Activated B cell treated with CpG ODN at 0.5 μM for 24 hours (primary cell): Measurements from ENCODE around the gene RHOT2. TPM values are rescaled to one million over a fixed set of nuclear protein-coding genes. Genes with fewer than 3 reads are reported as not detected.

Source experiments
- ATAC-seq: fragments of 200-7000 bp; cut with Tn5 transposase; one replicate; pipeline ENCODE4 v1.10.0; 2021; ENCODE audit warnings: low read depth, mild to moderate bottlenecking, moderate library complexity
- CTCF ChIA-PET: fragments of 350-600 bp; sonication (Branson Sonifier 250); formaldehyde crosslinking; loops from one replicate; lab custom pipeline; 2021; ENCODE audit warnings: antibody characterized with exemption; lab: Charles Lee
- POLR2A ChIA-PET: fragments of 350-600 bp; sonication (Branson Sonifier 250); formaldehyde crosslinking; loops from one replicate; lab custom pipeline; 2021; ENCODE audit warnings: antibody characterized with exemption; lab: Charles Lee
- DNase-seq: peaks from one replicate; pipeline ENCODE4 v3.0.0; 2022
- H3K27ac Mint-ChIP-seq: one replicate; pipeline ENCODE4 v1.8.0; 2020; ENCODE audit warnings: mixed read lengths
- H3K27me3 Mint-ChIP-seq: one replicate; pipeline ENCODE4 v1.8.0; 2021; ENCODE audit warnings: mixed read lengths
- H3K36me3 Mint-ChIP-seq: one replicate; pipeline ENCODE4 v1.8.0; 2021; ENCODE audit warnings: low read depth, mixed read lengths
- H3K4me1 Mint-ChIP-seq: one replicate; pipeline ENCODE4 v1.8.0; 2021; ENCODE audit warnings: mixed read lengths
- H3K4me3 Mint-ChIP-seq: one replicate; pipeline ENCODE4 v1.8.0; 2020; ENCODE audit warnings: mild to moderate bottlenecking, mixed read lengths
- H3K9me3 Mint-ChIP-seq: one replicate; pipeline ENCODE4 v1.8.0; 2020; ENCODE audit warnings: mixed read lengths
- intact Hi-C: fragments of 100-400 bp; cut with micrococcal nuclease; formaldehyde crosslinking; loops from one replicate; pipeline ENCODE4 v1.15.1; 2024
- total RNA-seq: library from RNA; stranded (reverse); gene quantifications from 2 replicates; pipeline ENCODE4 v1.2.3, GENCODE V29; 2022
- TF ChIP-seq, protein P1 (sequence below): fragments of 200-600 bp; IDR thresholded peaks from one replicate; pipeline ENCODE4 v1.8.0; 2022; ENCODE audit warnings: antibody characterized with exemption, mild to moderate bottlenecking

The RHOT2 gene
- total RNA-seq, 1 donor from 2014 or later: 170 TPM

DNA sequence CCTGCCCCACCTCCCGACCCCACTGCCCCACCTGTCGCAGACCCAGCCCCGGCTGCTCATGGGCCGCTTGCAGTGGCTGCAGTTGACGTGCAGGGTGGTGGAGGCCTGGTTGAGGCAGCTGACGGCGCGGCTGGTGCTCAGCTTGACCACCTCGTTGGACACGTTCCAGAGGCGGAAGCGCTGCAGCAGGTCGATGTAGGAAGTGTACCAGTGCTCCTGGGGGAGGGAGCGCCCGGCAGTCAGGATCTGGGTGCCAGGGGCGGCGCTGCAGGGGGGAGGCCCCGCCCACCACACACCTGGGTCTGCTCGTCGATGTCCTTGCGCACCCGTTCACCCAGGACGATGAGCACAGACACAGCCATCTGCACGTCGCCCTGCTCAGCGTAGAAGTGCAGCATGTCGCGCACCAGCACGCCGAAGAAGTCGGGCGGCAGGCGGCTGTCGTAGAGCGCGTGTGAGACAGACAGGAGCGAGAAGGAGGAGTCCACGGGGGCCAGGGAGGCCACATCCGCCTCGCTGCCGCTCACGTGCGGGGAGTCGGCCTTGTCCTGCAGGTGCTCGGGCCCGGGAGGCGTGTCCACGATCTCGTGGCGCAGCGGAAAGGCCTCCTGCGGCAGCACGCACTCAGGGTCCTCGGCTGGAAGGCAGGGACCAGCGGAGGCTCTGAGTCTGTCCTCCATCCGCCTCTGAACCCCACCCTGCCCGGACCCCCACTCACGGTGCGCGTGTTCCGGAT, 17.2 kb downstream of the RHOT2 start:
- H3K4me1 Mint-ChIP-seq: peaks cover 45% of the 10 kb centered on the region
- DNase-seq (no peak), ATAC-seq (no peak)
- intact Hi-C loops: loop anchor here (1.0 to 2.0 kb wide), 4 partner anchors 36 to 158 kb away; partner anchors contain the start of genes ANTKMT, CAPN15, METTL26 and WDR90
- ChIA-PET CTCF (no interaction called here), POLR2A (interaction anchor here (1.2 kb wide), 1 partner anchor 10 kb away, joined by 3 read pairs; no protein-coding TSS in a partner anchor)
- TF ChIP-seq, protein P1, sequence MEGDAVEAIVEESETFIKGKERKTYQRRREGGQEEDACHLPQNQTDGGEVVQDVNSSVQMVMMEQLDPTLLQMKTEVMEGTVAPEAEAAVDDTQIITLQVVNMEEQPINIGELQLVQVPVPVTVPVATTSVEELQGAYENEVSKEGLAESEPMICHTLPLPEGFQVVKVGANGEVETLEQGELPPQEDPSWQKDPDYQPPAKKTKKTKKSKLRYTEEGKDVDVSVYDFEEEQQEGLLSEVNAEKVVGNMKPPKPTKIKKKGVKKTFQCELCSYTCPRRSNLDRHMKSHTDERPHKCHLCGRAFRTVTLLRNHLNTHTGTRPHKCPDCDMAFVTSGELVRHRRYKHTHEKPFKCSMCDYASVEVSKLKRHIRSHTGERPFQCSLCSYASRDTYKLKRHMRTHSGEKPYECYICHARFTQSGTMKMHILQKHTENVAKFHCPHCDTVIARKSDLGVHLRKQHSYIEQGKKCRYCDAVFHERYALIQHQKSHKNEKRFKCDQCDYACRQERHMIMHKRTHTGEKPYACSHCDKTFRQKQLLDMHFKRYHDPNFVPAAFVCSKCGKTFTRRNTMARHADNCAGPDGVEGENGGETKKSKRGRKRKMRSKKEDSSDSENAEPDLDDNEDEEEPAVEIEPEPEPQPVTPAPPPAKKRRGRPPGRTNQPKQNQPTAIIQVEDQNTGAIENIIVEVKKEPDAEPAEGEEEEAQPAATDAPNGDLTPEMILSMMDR: no peak
- peaks cover 38% of the 10 kb centered on the region for H3K36me3 Mint-ChIP-seq
- no peak overlapping the region for H3K4me3 Mint-ChIP-seq
- H3K9me3 Mint-ChIP-seq: no peaks in the 10 kb centered on the region
- H3K27me3 Mint-ChIP-seq: no peaks in the 10 kb centered on the region
- H3K27ac Mint-ChIP-seq: no peak overlapping the region

DNA sequence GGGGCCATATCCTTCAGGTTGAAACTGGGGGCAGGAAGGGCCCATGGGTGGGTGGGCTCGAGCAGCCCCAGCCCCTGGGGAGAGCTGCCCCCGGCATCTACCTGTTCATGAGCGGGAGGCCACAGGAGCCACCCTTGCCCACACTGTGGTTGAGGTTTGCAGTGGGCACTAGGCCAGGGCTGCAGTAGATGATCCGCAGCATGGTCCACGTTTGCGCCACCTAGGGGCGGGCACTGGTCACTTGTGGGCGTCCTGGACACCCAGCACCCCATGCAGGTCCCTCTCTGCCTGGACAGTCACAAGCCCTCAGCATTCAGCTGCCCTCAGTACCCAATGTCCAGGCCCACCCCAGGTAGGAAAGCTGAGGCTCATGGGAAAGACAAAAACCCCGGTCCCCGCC, 18.0 kb downstream of the RHOT2 start:
- H3K36me3 Mint-ChIP-seq: peaks cover 38% of the 10 kb centered on the region
- TF ChIP-seq, protein P1: no peak
- peak overlapping the region; percentile 19 for H3K4me3 Mint-ChIP-seq
- peaks cover 49% of the 10 kb centered on the region for H3K4me1 Mint-ChIP-seq
- ChIA-PET POLR2A (no interaction called here), CTCF (no interaction called here)
- H3K9me3 Mint-ChIP-seq: no peaks in the 10 kb centered on the region
- ATAC-seq (no peak), DNase-seq (no peak)
- intact Hi-C loops: loop anchor here (2.0 kb wide), 1 partner anchor 35 kb away; the partner anchor contains the start of gene ANTKMT
- H3K27ac Mint-ChIP-seq: no peak overlapping the region
- H3K27me3 Mint-ChIP-seq: no peaks in the 10 kb centered on the region

DNA sequence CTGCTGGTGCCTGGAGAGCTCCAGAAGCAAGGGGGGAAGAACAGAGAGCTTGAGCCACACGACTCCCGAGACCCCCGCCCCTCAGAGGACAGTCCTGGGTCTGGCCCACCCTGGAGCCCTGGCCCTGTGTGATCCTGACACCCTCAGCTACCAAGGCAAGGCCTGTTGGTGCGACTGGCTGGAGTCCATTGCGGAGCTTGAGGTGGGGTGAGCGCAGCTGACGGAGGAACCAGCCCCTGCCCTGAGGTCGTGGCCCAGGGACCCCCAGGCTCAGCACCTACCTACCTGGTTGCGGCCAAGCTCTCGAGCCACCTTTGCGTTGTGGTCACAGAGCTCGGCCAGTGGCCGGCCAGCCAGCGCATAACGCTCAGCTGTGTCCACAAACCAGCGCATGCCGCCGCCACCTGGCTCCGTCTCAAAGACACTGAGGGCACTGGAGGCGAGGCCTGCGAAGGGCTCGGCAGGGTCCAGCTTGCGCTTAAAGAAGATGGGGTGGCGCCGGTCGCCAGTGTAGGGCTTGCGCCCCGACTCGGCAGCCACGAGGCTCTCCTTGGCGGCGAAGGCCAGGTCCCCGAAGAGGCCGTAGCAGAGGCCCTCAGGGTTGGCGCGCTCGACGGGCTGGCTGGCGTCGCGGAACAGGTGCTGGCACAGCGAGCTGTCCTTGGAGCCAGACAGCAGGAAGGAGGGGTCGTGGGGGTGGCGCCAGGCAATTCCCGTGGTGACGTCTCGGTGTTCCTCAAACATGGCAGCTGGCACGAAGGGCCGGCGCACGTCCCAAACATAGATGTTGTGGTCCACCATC, 18.7 kb downstream of the RHOT2 start:
- TF ChIP-seq, protein P1: no peak
- ChIA-PET POLR2A (no interaction called here), CTCF (no interaction called here)
- DNase-seq (no peak), ATAC-seq (no peak)
- Mint-ChIP-seq H3K9me3 (no peaks in the 10 kb centered on the region), H3K4me1 (peaks cover 45% of the 10 kb centered on the region), H3K27ac (no peak overlapping the region), H3K4me3 (no peak overlapping the region), H3K36me3 (peaks cover 32% of the 10 kb centered on the region), H3K27me3 (no peaks in the 10 kb centered on the region)
- intact Hi-C loops: no loop called here

DNA sequence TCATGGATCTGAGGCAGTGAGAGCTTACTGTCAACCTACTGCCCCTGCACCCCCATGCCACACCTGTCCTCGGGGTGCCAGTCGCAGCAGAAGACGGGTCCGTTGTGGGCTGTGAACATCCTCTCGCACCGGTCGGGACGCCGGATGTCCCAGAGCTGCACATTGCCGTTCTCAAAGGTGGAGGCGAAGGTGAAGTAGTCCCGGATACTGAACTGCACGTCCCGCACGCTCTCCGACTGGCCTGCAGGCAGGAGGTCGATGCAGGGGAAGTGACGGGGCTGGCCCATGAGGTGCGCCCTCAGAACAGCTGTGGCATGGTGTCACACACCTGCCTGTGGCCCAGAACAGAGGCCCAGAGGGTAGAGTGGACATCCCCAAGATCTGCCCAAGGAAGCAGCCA, 19.6 kb downstream of the RHOT2 start:
- DNase-seq (no peak), ATAC-seq (no peak)
- intact Hi-C loops: no loop called here
- Mint-ChIP-seq H3K9me3 (no peaks in the 10 kb centered on the region), H3K27me3 (peaks cover under 1% of the 10 kb centered on the region), H3K4me3 (peak overlapping the region; percentile 7), H3K27ac (no peak overlapping the region), H3K4me1 (peaks cover 37% of the 10 kb centered on the region), H3K36me3 (peaks cover 24% of the 10 kb centered on the region)
- CTCF ChIA-PET: no interaction called here
- POLR2A ChIA-PET: no interaction called here
- TF ChIP-seq, protein P1: no peak
